HG02623 (cell line): ENCODE results near the gene NOTCH3.

Source experiments
- ATAC-seq: cut with Tn5 transposase; IDR thresholded peaks from one replicate; pipeline ENCODE4 v1.9.1; 2021; ENCODE audit warnings: moderate library complexity; ENCODE audit not compliant: unreplicated experiment

The NOTCH3 gene

DNA sequence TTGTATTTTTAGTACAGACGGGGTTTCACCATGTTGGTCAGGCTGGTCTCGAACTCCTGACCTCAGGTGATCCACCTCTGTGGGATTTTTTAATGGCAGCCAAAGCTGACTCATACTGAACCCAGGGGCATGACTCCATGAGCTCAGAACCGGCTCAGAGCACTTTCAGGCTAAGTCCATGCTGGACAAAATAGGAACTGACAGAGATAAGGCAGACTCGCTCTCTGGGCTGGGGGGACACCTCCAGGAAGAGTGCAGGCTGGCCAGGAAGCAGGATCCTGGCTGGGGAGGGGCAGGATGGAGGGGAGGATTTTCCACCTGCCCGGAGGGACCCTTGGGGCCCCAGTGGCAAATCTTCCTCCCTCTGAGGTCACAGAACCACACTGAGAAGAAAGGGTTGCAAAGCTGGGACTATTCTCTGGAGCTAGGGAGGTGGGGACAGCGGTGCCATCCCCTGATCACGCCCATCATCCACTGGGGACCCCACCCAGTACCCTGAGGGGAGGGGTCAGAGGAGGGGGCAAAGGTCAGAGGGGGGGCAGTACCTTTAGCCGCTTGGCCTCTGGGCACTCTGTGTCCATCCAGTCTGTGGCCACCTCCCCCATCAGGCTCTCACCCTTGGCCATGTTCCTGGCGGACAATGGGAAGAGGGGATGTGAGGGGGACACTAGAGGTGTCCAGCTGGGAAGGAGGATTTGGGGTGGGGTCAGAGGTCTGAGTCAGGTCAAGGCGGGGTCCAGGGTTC lies 31.1 kb downstream of the NOTCH3 start:
- ATAC-seq, result no peak

DNA sequence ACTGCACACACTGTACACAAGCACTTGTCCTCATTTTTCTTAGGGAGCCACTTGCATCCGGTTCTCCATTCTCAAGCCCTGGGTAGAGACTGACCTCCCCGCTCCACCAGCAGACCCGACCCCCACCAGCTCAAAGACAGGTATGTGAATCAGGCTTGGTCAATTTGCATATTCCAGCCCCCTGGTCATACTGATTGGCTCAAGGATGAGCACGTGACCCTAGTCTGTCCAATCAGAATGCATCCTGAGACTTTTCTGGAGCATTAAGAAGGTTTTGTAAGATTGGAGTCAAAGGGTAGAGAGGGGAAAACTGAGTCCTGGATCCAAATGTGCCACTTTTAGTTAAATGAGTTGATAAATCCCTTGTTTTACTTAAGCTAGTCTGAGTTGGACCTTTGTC lies 34.1 kb downstream of the NOTCH3 start:
- no peak for ATAC-seq

DNA sequence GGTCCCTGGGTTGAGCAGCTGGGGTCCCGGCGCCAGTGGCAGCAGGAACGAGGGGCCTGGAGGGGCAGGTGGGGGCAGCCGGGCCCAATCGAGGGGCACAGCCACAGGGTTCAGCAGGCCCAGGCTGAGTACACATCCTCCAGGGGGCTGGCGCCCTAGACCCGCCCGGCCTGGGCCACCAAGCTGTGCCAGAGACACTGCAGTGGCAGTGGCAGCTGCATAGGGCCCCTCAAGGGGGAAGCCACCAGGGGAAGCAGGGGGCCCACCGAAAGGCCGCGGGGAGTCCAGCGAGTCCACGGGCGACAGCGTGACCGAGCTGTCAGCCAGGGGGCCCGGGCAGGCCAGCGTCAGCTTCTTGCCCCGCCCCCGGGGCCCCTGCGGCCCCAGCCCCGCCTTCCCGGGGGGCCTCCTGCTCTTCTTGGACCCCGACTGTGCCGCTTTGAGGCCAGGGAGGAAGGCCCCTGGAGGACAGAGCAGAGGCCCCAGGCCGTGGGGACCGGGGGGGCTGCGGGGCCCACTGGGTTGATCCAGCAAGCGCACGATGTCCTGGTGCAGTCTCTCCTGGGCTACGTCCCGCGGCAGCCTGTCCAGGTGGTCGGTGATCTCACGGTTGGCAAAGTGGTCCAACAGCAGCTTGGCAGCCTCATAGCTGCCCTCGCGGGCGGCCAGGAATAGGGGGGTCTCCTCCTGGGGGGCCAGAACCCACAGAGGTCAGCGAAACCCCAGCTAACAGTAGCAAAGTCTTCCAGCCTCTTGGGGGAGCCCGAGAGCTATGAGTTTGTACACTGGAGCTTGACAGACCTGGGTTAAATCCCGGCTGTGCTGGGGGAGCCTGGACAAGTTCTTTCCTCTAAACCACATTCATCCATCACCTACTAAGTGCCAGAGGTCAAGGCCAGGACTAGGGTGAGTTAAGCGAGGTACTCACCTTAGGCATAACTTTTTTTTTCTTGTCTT lies 39.5 kb downstream of the NOTCH3 start:
- ATAC-seq, result no peak

DNA sequence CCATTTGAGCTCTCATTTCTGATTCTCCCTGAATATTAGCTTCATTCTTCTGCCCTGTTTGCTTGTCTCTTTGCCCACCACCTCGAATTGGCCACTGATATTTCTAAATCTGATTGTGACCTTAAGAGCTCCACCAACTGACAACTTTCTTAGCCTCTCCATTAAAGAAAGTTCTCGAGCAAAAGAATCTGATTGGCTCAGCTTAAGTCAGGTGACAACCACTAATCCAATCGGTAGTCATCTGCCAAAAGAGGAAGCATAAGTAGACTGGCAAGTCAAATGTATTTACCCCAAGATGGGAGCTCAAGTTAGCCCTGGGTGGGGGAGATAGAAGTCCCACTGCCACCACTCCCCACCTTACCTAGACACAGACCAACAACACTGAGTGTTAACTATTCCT lies 41.5 kb downstream of the NOTCH3 start:
- ATAC-seq, result no peak

DNA sequence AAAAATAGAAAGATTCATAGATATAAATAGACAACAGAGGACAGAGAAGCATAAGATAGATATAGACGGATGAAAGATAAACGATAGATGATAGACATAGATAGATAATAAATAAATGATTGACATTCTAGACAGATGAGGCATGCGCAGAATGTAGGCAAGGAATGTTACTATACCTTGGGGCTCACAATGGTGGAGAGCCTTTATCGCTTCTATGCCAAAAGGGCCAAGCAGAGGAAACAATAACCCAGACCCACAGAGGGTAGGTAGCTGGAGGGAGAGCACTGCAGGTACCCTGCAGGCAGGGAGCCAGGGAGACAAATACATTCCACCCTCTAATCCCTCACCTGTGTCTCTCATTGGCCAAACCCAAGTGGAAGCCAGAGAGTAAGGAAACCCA lies 44.4 kb downstream of the NOTCH3 start:
- no peak for ATAC-seq

DNA sequence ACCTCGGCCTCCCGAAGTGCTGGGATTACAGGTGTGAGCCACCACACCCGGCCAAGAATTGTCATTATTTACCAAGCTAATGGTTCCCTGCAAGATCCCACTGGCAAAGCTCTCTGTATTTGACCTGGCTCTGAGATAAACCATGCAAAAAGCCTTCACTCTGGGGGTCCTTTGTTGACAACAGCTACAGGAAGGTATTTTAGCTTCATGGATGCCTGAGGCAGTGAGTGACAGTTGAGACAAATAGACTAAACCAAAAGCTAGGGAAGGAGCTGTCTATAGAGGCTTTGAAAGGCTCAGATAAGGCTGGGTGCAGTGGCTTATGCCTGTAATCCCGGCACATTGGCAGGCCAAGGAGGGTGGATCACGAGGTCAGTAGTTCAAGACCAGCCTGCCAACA lies 45.5 kb downstream of the NOTCH3 start:
- no peak for ATAC-seq

DNA sequence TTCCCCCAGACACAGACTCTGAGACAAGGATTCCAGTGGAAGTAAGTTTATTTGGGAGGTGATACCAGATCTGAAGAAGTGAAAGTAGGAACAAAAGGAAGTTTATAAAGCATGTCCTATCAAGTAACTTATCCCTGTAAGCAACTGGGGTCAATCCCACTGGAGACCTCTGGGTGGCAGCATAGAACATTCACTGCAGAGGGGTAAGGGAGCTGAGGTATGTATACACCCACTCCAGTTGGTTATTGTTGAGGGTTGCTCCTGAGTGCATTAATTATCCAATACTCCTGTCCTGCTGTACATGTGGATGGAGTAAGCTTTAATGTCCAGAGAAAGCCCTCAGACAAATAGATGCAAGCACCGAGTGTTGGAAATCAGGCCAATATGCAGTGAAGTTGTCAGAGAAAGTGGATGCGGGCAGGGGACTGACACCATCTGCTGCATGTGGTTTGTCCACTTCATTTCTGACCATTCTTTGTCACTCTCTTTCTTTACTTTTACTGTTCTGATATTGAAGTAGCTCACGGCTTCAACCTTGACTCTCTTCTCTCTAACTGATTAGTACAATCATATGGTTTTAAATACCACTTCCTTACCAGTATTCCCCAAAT lies 46.7 kb downstream of the NOTCH3 start:
- no peak for ATAC-seq

DNA sequence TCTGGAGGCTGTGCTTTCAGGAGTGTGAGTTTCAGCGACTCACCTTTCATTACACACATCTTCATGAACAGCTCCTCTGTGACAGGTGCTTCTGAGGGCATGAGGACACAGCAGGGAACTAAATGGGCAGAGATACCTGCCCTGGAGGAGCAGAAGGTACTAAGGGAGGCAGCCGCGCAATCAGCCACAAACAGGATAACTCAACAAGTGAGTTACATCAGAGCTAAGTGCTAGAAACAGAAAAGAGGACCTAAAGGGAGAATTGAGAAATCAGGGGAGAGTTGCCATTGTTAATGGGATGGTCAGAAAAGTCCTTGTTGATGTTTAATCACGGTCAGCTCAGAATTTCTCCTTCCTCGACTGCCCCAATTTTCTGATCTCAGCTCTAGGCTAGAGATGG lies 51.1 kb downstream of the NOTCH3 start:
- ATAC-seq, result no peak

DNA sequence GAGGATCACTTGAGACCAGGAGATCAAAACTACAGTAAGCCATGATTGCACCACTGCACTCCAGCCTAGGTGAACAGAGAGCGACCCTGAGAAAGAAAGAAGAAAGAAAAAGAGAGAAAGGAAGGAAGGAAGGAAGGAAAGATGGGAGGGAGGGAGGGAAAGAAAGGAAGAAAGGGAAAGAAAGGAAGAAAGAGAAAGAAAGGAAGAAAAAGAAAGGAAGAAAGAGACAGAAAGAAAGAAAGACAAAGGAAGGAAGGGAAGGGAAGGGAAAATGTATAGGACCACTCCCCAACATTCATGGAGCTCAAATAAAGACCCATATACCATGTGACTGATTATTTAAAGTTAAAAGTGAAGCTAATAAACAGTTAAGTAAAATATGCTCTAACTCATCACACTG lies 53.7 kb downstream of the NOTCH3 start:
- no peak for ATAC-seq

DNA sequence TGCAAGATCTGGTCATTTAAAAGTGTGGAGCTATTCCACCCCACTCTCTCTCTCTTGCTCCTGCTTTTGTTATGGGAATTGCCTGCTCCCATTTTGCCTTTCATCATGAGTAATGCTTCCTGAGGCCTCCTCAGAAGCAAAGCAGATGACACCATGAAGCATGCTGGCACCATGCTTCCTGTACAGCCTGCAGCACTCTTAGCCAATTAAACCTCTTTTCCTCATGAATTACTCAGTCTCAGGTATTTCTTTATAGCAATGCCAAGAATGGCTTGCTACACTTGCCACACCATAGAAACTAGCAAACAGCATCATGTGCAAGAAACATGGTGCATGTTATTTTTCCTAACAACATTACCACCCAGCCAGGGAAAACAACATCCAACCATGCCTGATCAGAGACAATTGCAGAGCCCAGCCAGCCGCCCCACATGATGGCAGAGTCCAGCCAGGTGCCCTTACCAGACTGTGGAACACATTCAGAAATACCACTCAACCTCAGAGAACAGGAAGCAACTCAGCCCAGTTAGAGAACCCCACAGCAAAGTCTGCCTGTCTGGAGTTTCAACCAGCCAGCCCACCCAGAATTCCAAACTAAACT lies 56.6 kb downstream of the NOTCH3 start:
- no peak for ATAC-seq

DNA sequence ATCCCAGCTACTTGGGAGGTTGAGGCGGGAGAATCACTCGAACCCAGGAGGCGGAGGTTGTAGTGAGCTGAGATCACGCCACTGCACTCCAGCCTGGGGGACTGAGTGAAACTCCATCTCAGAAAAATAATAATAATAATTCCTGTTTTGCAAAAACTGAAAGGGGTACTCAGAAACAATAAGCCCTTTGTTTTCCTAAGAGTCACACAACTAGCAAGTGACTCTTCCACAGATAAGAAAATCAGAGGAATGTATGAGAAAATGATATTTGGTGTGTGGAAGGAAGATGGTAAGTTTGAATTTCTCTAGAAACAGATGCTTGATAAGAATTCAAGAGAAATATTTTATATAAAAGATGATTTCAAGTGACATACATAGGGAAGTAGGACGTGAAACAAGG lies 58.5 kb downstream of the NOTCH3 start:
- no peak for ATAC-seq

DNA sequence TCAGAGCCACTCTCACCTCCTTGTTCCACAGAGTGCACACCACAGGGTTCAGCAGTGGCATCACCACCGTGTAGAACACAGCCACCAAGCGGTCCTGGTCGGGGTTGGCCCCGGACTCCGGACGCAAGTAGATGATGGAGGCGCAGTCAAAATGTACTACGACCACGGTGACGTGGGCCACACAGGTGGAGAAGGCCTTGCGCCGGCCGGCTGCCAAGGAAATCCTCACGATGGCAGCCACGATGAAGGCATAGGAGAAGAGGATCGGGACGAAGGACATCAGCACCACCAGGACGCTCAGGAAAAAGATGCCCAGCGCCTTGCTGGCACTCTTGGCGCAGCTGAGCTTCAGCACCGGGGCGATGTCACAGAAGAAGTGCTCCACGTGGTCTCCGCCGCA lies 59.7 kb downstream of the NOTCH3 start:
- ATAC-seq, result no peak

DNA sequence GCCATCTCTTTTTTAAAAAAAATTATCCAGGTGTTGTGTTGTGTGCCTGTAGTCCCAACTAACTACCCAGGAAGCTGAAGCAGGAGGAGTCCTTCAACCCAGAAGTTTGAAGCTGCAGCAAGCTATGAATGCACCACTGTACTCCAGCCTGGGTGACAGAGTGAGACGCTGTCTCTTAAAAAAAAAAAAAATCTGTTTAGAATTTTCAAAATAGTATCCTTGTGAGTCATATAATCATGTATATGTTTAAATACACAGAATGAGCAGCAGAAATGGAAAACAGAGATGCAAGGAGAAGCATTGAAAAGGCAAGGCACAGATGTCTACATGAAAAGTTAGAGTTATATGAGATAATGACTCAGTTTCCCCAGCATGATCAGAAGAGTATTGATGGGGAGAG lies 62.4 kb downstream of the NOTCH3 start:
- no peak for ATAC-seq

DNA sequence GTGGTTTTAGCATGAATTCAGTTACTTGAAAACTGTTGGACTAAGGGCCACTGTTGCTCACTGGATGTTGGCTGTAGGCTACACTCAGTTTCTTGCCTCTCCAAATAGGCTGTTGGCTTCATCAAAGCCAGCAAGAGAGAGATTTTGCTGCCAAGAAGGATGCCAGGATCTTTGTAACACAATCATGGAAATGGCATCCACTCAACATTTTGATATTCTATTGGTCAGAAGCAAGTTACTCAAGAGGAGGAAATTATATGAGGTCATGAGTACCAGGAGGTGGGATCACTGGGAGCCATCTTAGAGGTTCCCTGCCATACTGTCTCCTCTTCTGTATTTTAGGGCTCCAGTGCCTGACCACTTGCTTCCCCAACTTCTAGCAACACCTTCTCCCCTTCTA lies 63.0 kb downstream of the NOTCH3 start:
- no peak for ATAC-seq

DNA sequence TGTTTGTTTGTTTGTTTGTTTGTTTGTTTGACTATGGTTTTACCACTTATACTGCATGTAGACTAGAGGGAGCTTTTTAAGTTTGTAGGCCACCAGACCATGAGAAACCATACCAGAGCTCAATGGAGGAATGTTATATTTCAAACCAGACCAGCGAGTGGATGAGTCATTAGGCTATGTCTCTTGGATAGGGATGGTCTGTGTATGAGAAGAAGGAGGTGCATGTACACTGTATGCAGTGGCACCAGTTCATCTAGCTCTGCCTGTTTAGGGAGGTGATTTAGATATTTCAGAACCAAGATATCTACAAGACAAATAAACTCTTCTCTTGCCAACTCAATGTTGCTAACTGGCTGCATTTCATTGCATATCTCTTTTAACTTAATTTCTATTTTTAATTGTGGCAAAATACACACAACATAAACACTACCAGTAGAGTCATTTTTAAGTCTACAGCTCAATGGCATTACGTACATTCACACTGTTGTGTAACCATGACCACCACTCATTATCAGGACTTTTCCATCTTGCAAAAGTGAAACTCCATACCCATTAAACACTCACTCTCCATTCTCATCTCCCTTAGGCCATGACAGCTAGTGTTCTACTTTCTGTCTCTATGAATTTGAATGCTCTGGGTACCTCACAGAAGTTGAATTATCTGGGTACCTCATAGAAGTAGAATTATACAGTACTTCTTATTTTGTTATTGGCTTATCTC lies 64.4 kb downstream of the NOTCH3 start:
- ATAC-seq, result no peak

DNA sequence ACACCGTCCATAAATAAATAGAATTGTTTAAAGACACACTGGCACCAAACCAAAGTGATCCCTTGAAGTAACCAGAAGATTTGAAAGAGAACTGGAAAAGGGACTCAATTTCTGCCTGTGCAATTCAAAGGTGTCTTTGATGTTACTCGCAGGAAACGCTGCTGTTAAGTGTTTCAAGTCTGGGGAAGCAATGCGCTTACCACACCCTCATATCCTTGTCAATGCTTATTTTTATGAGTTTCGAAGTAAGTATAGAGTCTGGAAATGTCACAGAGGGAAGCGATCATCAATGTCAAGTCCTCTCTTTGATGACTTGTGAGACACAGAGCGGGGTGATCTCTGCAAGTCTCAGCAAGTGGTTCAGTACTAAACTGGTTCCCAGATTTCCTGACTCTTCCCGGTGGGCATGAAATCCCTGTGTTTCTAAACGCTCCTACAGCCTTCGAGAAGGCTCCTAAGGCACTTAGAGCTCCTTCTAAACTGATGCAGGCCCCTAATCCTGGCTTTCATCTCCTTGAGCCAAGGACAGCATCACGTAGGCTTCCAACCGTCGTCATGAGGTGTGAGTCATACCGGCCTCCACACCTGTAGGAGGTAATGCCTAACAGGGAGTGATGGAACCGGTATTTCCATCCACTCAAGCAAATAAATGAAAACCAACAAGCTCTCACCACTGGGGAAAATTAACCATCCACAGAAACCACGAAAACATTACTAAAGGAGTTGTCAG lies 70.8 kb downstream of the NOTCH3 start:
- no peak for ATAC-seq

DNA sequence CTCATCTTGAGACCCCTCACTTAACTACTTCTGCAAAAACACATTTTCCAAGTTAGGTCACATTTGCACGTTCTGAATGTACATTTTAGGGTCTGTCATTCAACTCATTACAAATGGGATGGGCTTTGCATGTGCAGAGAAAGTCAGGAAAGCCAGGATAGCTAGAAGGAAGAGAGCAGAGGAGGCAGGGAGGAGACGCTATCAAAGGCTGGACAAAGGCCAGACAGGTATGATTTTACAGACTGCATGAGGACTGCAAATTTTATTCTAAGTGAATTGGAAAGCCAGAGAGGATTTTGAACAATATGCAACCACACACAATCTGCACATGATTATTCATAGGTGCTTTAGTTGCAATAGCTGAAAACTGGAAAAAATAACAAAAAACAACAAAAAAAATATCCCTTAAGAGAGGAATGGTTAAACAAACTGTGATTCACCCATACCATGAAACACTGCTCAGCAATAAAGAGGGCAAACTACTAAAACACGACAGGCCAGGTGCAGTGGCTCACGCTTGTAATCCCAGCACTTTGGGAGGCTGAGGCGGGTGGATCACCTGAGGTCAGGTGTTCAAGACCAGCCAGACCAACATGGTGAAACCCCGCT lies 72.5 kb downstream of the NOTCH3 start:
- ATAC-seq, result no peak

DNA sequence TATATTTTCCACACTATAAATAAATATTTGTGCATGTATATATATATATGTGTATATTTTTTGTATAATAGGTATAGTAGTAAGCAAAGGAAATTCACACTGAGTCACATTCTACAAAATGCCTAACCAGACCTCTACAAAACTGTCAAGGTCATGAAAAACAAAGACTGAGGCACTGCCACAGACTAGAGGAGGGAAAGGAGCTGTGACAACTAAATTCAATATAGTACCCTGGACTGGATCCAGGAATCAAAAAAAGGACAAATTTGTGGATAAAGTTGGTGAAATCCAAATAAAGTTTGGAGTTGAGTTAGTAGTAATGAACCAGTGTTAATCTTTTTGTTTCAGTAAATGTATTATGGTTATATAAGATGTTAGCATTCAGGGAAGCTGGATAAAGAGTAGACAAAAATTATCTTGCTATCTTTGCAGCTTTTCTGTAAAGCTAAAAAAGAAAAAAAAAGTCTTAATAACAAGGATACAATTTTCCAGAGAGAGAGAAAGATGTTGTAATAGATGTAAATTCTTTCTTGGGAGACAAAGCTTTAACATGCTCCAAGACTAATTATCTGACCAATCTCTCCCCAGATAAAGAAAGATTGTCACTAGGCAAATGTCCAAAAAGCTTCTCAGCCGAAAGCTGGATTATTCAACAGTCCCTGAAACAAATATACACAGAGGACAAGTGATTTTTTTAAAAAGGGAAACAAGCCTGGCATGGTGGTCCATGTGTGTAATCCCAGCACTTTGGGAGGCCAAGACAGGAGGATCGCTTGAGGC lies 74.5 kb downstream of the NOTCH3 start:
- no peak for ATAC-seq
